Raji (cell line): ENCODE measurements around the gene RNASET2.
A peak's percentile ranks its signal among the peaks of the same experiment; 100 is the strongest.

ENCODE experiments used
- POLR2A ChIP-seq: IDR thresholded peaks from 2 replicates; pipeline ENCODE4 v1.6.1; 2011; ENCODE audit warnings: low read depth, low read length, control low read depth; ENCODE audit not compliant: insufficient read depth

Gene RNASET2

DNA sequence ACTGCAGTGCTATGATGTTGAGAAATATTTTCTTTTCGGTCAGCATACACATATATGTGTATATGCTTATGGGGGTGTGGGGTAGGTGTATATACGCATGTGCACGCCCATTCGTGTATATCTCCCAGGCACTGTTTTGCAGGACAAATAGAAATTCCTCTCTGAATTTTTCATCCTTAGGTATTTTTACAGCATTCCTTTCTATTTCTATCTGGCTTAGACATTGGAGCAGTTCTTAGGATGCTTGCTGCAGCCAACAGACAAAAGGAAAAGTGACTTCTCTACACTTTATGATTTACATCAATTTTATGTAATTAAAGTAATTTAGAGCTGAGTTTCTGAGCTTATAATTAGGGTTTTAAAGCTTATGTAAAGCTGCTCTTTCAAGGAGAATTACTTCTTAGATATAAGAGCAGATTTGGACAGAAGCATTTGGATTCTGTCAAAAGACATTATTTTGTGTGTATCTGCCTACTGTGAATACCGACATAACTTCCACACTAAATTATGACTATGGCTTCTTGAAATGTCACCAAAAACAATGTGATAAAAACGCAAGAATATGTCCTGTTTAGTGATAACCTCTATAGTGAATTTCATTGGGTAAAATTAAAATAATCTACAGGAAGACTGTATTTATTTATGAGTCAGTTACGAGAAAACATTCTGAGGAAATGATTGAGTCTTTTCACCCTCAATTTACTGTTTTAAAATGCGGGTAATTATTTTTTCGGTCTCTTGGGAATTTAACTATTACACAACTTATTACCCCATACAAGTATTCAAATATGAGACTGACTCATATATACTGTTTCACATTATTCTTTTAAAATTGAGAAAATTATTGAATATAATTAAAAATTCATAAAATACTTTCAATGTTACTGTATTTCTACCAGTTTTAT lies 21.5 kb upstream of the RNASET2 start:
- TF ChIP-seq POLR2A, result no peak

- no peak for TF ChIP-seq POLR2A
Measured at GRCh38 chr6:166976636-166977035, 20.3 kb upstream of the RNASET2 start.

- TF ChIP-seq POLR2A, result no peak
Measured at GRCh38 chr6:166972101-166972500, 15.8 kb upstream of the RNASET2 start.

GRCh38 chr6:166971271-166971670 lies 14.9 kb upstream of the RNASET2 start:
- no peak for TF ChIP-seq POLR2A

DNA sequence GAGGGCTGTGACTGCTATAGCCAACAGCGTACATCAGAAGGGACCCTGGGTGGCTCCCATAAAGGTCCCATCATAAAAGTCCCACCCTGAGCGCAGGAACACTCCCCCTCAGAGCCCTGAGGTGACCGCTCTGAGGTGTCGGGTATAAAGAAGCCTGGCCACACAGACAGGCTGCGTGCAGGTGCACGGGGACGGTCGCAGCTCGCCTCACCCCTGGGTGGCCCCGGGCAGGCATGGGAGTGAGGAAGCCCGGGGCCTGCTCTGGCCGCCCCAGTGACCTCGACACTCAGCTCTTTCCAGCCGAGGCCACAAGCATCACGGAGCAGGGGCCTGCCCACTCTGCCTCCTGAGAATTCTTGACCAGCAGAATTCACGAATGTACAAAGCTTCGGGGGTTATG lies 14.4 kb upstream of the RNASET2 start:
- no peak for TF ChIP-seq POLR2A

- no peak for TF ChIP-seq POLR2A
Measured at GRCh38 chr6:166970091-166970490, 13.7 kb upstream of the RNASET2 start.

DNA sequence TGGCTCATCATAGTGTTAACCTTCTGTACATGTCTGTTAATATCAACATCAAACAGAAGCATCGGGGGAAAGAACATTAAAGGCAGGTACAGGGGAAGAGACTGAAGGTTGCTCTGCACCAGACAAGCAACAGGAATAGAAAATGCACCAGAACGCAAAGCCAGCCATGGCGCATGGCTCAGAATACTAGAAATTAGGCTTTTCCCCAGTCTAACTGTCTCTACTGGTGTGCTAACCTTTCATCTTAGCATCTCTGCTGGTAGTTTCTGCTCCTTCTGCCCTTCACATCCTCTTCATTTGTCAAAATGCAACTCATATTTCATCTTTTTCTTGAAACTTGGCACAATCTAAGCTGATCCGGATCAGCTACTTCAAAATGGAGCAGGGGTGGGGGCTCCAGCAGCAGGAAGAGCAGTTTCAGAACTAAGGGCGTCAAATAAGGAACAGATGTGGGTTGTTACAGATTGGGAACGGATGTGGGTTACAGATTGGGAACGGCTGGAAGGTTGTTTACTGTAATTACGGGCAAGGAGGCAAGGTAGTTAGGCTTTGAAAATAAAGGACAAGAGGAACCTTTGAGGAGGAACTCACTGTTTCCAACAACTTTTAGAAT lies 13.1 kb upstream of the RNASET2 start:
- TF ChIP-seq POLR2A, result no peak

GRCh38 chr6:166966268-166966667 lies 9.9 kb upstream of the RNASET2 start:
- TF ChIP-seq POLR2A, result no peak

DNA sequence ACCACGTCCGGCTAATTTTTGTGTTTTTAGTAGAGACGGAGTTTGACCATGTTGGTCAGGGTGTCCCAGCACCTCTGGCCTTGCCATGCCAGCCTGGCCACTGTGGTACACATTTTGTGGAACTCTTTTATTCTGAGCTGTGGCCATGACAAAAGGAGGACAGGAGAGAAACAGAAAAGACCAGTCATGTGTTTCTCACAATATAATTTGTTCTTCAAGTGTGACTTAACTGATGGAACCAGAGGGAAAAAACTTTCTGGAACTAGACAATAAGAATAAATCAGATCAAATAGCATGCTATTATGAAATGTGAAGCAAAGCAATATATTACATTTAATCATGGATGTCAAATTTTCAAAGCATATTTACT lies 4.2 kb upstream of the RNASET2 start:
- no peak for TF ChIP-seq POLR2A

DNA sequence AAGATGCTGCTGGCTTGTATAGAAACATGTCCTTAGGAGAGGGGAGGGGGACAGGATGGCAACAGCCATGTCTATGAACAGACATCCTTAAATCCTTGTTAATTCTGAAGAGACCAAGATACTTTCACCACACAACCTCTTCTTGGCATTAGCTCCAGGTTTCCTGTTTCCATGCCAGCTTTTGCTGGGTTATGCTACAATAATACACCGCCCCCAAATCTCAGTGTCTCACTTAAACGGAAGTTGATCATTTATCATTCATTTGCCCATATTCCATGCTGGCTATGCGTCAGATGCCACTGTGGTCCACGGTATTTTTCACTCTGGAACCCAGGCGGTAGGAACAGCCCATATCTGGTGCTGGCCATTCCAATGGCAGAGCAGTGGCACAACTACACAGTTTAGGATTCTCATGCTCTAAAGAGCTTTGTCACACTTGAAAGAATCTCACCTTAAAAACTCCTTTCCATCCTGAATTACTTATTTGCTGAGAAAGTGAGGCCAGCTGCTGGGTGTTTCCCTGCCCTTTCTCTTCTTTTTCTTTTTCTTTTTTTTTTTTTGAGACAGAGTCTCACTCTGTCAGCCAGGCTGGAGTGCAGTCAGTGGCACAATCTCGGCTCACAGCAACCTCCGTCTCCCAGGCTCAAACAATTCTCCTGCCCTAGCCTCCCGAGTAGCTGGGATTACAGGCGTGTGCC lies 3.7 kb upstream of the RNASET2 start:
- no peak for TF ChIP-seq POLR2A

DNA sequence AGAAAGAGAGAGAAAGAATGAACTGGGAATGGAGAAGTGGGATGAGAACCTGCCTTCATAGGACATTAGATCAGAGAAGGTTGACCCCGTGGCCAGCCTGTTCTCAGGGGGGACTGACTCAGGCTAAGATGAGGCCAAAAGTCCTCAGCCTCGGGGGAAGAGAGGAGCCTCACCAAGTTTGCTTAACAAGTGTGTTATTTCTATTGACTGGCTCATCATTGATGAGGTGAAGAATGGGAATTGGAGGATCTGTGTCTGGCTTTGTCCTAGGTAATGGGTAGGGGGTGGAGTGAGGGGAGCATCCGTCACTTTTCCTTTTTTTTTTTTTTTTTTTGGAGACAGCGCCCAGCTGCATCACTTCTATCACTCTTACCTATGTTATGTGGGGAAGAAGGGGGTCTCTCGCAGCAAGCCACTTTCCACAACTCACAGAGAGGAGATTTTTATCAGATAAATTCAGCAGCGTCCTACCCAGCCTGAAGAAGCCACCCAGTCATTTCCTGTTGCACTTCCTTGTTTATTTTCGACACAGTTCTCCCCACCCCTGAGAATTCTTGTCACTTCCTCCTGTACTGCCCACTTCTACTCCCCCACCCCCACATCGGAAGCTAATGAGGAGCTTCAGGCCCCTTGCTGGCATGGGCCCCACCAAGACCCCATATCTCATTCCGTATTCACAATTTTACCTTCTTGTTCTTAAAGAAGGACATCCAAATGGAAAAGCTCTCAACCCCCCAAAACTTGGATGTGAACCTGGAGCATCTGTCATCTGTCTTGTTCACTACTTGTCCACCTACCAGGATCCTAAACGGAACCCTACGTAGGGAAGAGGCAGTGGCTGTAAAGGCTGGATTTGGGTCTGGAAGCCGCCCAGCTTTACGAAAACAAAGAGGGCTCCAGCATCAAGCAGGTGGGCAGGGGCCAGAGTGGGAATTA lies 2.8 kb upstream of the RNASET2 start:
- TF ChIP-seq POLR2A, result peak; percentile 39; the same call in 1 of the 2 replicates

- TF ChIP-seq POLR2A, result no peak
Measured at GRCh38 chr6:166957805-166958076, 1.4 kb upstream of the RNASET2 start.

GRCh38 chr6:166957087-166957804 lies 896 bp upstream of the RNASET2 start:
- no peak for TF ChIP-seq POLR2A

GRCh38 chr6:166955865-166956443 lies 396 bp downstream of the RNASET2 start:
- TF ChIP-seq POLR2A, result no peak
